Pancreas (tissue), 10 donors: ENCODE data around the gene TOR1AIP1. TPM values are rescaled to one million over a fixed set of nuclear protein-coding genes. Genes with fewer than 3 reads are reported as not detected.

Experiments used
- ATAC-seq, 4 donors: fragments of 200-7000 bp; cut with Tn5 transposase; one replicate each; pipeline versions ENCODE4 v1.8.0 to v1.9.1; 2020; ENCODE audit warnings: mild to moderate bottlenecking in 4 of 4, moderate library complexity in 4 of 4
- DNase-seq, 6 donors: peaks; one replicate each; pipeline ENCODE4 v3.0.0-alpha.2; 2020
- FAIRE-seq: peaks from 2 replicates; lab custom pipeline; 2012; peaks lifted over from hg19 to GRCh38; lab: Jason Lieb, UNC
- H3K27ac ChIP-seq, 4 donors: fragments of 200-600 bp; sonication (generic); 1 replicate in 3 of 4; 2 replicates in 1 of 4; pipeline versions ENCODE4 v1.5.0 to v1.8.0; 2020
- H3K27me3 ChIP-seq, 4 donors: fragments of 200-600 bp; one replicate each; pipeline ENCODE4 v1.8.0; 2021
- H3K36me3 ChIP-seq, 3 donors: fragments of 200-600 bp; sonication (generic) in 1 of 3; one replicate each; pipeline versions ENCODE4 v1.5.0 to v1.8.0; 2020 to 2021
- H3K4me1 ChIP-seq, 3 donors: fragments of 200-600 bp; one replicate each; pipeline ENCODE4 v1.8.0; 2021
- H3K4me3 ChIP-seq, 4 donors: fragments of 200-600 bp; sonication (generic) in 2 of 4; one replicate each; pipeline versions ENCODE4 v1.5.0 to v1.8.0; 2020 to 2021
- H3K9me3 ChIP-seq, 4 donors: fragments of 200-600 bp; one replicate each; pipeline ENCODE4 v1.8.0; 2021
- WGBS, 2 donors: extraction: QIAGEN DNeasy Blood & Tissue Kit; methylation state at CpG; one replicate each; pipeline ENCODE4 v1.1.7; 2013; 5-methylcytosine and 5-hydroxymethylcytosine counted together
- intact Hi-C, 3 donors: fragments of 100-400 bp; cut with DNase I; formaldehyde crosslinking; loops; one replicate each; pipeline versions ENCODE4 v1.11.1 to v1.14.2; 2022
- polyA plus RNA-seq, 2 donors: library from polyadenylated mRNA; stranded (reverse); fragments of 200-250 nt; gene quantifications; one replicate each; pipeline ENCODE4 v1.2.3, GENCODE V29; 2013
- total RNA-seq, 6 donors: library from RNA; stranded (reverse); fragmentation: NEBNext Ultra II Directional in 4 of 6; extraction: Animal tissue kit (Norgen Biotek cat#: 25700) in 4 of 6; gene quantifications; one replicate each; pipeline versions ENCODE4 v1.2.1 to v1.2.4, GENCODE V29; 2021 to 2023
- TF ChIP-seq, protein P1 (sequence below), 4 donors: fragments of 200-600 bp; sonication (generic) in 3 of 4; IDR thresholded peaks; one replicate each; pipeline versions ENCODE4 v1.5.0 to v1.8.0; 2021; ENCODE audit warnings: antibody characterized with exemption in 4 of 4
- donor health status: healthy with polysubstance abuse.
- donor health status: DM: no; HTN: no; CAD: no; lungs with moderate emphysema.
- donor health status: DM: no; HTN: no; CAD: no.
- donor health status: control.
- donor health status: control.
- donor health status: Bipolar disorder and iron deficiency.
- donor health status: DM: yes; HTN: yes; CAD: no.
- donor health status: DM: no; HTN: no; CAD: no.
- donor health status: DM: no; HTN: no; CAD: no.
- donor health status: DM: yes; HTN: yes; CAD: no.

TOR1AIP1 gene
- total and polyA plus RNA-seq, 8 donors: 8.8 to 29.9 (median 19.0) TPM

DNA sequence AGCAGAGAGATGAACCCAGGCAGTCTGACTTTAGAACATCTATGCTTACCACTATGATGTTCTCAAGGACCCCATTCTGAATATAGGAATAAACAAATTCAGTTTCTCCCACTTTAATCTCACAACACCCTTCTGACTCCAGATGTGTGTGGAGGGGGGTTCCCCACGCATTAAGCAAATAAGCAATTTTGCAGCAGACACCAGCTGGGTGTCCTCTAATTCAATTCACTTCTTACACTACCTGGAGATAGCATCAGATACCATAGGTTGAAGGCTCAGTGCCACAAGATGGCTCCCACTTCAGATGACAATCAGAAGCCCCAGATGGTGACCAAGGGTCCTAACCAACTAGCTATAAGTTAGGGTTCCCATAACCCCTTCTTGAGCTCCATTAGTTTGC lies 42.2 kb downstream of the TOR1AIP1 start:
- Histone ChIP-seq H3K27me3 (no peaks in the 10 kb centered on the region), H3K4me3 (no peak overlapping the region), H3K4me1 (no peaks in the 10 kb centered on the region), H3K36me3 (peaks cover 0 to 3% (median 0%) of the 10 kb centered on the region in 3 donors), H3K27ac (no peak overlapping the region), H3K9me3 (no peaks in the 10 kb centered on the region)
- DNase-seq: no peak
- 87 to 88% methylated on average over 1 of the region's 1 CpG for WGBS, 2 donors
- no peak for FAIRE-seq
- TF ChIP-seq, protein P1, sequence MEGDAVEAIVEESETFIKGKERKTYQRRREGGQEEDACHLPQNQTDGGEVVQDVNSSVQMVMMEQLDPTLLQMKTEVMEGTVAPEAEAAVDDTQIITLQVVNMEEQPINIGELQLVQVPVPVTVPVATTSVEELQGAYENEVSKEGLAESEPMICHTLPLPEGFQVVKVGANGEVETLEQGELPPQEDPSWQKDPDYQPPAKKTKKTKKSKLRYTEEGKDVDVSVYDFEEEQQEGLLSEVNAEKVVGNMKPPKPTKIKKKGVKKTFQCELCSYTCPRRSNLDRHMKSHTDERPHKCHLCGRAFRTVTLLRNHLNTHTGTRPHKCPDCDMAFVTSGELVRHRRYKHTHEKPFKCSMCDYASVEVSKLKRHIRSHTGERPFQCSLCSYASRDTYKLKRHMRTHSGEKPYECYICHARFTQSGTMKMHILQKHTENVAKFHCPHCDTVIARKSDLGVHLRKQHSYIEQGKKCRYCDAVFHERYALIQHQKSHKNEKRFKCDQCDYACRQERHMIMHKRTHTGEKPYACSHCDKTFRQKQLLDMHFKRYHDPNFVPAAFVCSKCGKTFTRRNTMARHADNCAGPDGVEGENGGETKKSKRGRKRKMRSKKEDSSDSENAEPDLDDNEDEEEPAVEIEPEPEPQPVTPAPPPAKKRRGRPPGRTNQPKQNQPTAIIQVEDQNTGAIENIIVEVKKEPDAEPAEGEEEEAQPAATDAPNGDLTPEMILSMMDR (IDR thresholded peaks at IDR 0.05): no peak
- intact Hi-C loops: no loop called here
- no peak for ATAC-seq

DNA sequence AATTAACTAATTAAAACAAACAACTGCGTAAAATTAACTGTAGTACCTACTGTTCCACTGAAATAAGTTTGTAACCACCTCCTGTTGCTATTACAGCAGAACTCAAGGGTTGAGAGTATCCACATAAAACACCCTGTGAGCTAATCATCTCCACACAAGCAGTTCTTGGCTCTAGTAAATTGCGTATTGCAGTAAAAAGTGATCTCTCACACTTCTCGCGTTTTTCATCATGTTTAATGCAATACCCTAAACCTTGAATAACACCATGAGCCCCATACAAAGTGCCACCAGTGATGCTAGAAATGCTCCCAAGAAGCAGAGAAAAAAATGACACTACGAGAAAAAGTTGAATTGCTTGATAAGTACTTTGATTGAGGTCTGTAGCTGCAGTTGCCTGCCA lies 43.2 kb downstream of the TOR1AIP1 start:
- peaks cover 0 to 7% (median 5%) of the 10 kb centered on the region in 3 donors for H3K4me1 ChIP-seq
- no peaks in the 10 kb centered on the region for H3K36me3 ChIP-seq
- intact Hi-C loops: no loop called here
- TF ChIP-seq, protein P1 (IDR thresholded peaks at IDR 0.05): no peak
- 88% methylated on average over 5 of the region's 5 CpGs for WGBS, 2 donors
- ATAC-seq: no peak
- no peak overlapping the region for H3K27ac ChIP-seq
- no peaks in the 10 kb centered on the region for H3K9me3 ChIP-seq
- no peak overlapping the region for H3K4me3 ChIP-seq
- no peaks in the 10 kb centered on the region for H3K27me3 ChIP-seq
- FAIRE-seq: no peak
- DNase-seq: no peak

DNA sequence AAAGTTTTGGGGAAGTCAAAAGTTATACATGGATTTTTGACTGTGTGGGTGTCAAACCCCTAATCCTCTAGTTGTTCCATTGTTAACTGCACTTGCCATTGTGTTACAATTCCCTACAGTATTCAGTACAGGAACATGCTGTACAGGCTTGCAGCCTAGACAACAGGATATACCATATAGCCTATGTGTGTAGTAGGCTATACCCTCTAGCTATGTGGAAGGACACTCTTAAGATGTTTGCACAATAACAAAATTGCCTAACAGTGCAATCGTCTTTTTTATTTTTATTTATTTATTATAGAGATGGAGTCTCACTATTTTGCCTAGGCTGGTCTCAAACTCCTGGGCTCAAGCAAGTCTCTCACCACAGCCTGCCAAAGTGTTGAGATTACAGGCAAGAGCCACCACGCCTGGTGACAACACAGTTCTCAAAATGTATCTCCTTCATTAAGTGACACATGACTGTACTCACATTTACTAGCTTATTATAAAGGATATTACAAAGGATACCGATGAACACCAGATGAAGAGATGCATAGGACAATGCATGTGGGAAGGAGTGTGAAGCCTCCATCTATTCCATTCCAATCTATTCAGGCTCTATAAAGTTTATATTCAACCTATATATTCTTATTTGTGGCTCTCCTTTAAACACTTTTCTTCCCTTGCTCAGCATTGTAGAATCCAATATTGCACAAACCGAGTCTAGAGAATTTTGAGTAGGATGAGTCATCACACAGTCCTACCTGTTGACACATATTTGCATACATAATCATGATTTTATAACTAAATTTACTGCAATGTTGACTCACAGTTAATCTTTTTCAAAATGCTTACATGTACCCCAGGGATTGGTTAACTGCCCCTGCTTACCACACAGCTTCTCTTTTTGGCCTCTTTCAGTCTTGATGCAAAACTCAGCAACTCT lies 44.1 kb downstream of the TOR1AIP1 start:
- Histone ChIP-seq H3K4me3 (no peak overlapping the region), H3K27ac (no peak overlapping the region), H3K36me3 (no peaks in the 10 kb centered on the region), H3K4me1 (peaks cover 5 to 7% (median 7%) of the 10 kb centered on the region in 3 donors), H3K27me3 (no peaks in the 10 kb centered on the region), H3K9me3 (no peaks in the 10 kb centered on the region)
- TF ChIP-seq, protein P1 (IDR thresholded peaks at IDR 0.05): no peak
- no peak for FAIRE-seq
- ATAC-seq: peak in 1 of 4 donors; percentile 19
- intact Hi-C loops: no loop called here
- WGBS, 2 donors: 82 to 84% methylated on average over 4 of the region's 4 CpGs
- DNase-seq: no peak

DNA sequence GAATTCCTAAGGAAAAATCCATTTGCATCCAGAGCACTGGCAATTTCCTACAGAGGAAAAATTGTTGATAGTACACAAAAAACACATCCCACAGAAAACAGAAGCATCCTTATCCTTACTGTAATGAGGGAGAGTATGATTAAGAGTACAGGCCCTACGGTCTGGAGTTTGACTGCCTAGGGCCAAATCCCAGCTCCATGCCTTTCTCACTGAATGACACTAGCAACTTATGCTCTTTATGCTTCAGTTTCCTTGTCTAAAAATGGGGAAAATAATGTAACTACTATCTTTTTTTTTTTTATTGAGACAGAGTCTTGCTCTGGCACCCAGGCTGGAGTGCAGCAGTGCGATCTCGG lies 44.7 kb downstream of the TOR1AIP1 start:
- TF ChIP-seq, protein P1 (IDR thresholded peaks at IDR 0.05): no peak
- no peaks in the 10 kb centered on the region for H3K36me3 ChIP-seq
- peaks cover 5 to 9% (median 7%) of the 10 kb centered on the region in 3 donors for H3K4me1 ChIP-seq
- 98% methylated on average over 3 of the region's 3 CpGs for WGBS, 2 donors
- H3K9me3 ChIP-seq: no peaks in the 10 kb centered on the region
- DNase-seq: no peak
- ATAC-seq: no peak
- no peaks in the 10 kb centered on the region for H3K27me3 ChIP-seq
- FAIRE-seq: no peak
- no peak overlapping the region for H3K4me3 ChIP-seq
- intact Hi-C loops: no loop called here
- H3K27ac ChIP-seq: no peak overlapping the region
